ENCODE data around the gene GSDME.

Gene GSDME

DNA sequence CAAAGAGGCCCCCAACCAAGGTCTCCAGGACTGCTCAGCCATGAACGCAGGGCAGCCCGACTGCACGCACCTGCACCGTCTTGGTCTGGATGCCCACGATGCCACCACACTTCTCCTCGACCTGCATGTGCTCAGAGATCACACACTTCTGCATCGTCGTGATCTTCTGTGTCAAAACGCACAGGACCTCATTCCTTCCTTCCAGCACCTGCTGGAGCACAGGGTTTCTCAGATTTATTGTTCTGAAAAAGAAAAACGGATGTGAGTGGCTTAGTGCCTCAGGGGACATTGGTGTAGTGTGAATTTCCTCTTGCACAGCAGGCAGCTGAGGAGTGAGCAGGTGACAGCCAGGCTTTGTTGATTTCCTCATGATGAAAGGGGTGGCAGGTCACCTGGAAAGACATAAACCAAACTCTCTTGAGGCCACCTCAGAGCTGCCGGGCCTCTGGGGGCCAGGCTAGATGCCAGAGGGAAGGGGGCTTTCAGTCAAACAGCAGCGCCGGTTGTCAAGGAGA is 38.2 kb downstream of the GSDME start:
- DNase-seq, result no peak

DNA sequence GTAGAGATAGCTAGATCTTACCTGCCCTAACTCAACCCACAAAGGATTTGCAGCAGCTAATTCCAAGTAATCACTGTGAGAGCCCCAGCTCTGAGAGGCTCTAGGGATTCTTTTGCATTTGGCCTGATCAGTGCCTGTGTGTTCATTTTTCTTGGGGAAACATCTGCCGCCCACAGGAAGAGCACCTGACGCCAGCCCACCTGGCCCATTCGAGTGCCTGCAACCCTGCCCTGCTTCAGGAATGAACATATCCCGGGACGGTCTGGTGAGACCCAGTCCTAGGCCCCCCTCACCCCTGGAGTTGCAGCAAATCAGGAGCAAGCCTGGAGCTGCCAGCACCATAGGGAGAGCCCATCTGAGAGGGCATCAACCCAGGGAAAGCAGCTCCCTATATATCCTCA is 38.8 kb downstream of the GSDME start:
- no peak for DNase-seq

DNA sequence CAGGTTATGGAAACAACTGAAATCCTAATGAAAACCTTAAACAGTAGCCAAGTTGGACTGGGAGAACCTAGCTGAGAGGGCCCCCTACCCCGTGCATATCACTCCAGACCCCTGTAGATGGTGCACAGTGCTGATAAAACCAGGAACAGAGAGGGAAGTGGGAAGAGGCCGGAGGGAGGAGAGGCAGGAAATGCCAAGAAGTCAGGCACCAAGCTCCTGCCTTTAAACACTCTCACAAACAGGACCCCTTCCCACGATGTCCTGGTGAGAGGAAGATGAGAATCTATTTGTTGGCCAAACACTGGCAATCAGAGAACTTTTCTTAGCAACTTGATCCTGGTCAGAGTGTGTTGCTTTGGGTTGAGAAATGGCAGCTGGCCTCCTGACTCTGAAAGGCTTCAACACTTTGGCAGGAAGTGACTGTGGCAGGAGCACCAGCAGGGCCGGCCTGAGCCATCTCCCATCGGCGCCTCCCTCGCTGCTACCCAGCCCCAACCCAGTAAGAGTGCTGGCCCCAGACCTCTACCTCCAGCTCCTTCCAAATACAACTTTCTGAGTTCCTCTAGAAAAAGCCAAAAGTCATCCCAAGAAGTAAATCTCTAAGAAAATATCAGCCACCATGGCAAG is 39.5 kb downstream of the GSDME start:
- no peak for DNase-seq

DNA sequence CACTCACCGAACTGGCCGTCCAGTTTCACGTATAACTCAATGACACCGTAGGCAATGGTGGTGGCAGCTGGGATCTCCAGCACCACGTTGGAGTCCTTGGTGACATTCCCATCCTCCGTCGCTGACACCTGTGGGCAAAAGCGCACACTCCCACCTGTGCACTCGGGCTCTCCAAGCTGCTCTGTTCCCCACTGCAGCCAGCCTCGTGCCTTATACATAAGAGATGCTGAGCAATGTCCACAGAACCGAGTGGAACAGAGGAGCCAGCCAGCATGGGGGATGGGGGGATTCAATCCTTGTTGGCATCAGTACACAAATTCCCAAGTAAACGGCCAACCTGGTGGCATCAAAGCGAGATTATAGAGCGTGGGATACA is 40.0 kb downstream of the GSDME start:
- no peak for DNase-seq

DNA sequence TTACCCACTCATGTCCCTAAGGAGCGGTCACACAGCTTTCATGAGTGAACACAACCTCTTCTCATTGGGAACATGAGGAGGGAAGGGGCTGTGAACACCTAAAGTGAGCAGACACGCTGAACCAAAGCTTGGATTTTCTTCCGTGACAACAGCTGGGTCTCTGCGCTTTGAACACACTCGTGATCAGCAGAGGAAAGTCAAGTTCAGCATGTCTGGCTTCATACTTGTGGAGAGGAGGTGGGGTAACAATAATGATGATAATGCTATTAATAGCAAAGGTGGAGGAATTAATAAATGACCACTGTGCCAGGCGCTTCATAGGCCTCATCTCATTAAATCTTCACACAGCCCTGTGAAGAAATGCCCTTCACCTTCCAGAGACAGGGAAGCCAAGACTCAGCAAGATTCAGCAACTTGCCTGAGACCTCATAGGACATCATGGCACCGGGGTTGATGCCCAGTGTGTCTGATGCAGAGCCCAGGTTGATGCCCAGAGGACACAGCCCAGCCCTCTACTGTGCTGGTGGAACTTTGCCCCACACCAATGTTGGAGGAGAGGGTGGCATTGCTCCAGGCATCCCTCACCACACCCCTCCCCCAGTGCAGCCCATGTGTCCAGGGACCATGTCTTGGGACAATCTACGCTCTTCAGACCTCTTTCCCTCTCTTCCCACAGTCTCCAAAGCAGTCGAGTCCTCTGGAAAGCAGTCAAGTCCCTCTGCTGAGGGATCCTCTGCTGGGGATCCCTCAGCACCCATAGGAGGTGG is 40.6 kb downstream of the GSDME start:
- no peak for DNase-seq

DNA sequence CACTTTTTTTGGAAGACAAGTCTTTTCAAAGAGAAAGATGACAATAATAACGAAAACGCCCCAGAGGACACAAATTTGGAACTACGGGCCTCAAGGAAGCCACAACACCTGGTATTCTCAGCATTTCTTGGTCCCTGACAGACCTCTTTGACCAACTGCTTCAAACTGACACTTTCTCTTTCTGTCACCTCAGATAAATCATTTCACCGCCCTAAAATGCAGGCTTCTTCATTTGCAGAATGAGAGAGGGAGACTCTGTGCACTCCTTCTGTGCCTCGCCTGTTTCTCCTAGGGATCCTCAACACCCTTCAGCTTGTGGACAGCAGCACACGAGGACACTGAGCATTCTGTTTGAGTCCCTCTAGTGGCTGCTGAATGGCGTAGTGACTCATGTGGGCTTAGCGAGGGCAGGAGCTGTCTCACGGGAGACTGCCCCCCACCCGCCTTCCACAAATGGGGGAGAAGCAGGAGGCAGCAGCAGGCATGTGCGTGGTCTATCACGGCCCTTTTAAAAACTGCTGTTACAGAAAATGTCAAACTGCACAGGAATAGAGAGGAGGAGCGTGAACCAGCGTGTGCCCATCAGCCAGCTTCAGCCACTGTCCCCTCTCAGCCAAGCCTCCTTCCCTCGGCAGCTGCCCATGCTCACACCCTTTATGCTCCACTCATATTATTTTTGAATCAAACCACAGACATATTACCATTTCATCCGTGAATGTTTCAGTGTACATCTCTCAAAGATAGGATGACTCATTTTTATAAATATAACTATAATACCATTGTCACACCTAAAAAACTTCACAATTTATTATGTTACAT is 41.4 kb downstream of the GSDME start:
- DNase-seq, result no peak

DNA sequence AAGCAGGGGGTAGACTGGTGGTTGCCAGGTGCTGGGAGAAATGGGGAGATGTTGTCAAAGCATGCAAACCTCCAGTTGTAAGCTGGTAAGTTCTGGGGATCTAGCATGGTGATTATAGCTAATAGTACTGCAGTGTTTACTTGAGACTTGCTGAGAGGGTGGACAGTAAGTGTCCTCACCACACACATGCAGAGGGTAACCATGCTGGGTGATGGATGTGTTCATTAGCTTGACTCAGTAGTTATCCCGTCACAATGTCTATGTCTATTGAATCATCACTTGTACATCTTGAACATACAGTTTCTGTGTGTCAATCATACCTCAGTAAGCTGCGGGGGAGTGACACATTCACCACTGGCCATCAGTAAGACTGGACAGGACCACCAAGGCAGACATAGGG is 42.1 kb downstream of the GSDME start:
- DNase-seq, result no peak

DNA sequence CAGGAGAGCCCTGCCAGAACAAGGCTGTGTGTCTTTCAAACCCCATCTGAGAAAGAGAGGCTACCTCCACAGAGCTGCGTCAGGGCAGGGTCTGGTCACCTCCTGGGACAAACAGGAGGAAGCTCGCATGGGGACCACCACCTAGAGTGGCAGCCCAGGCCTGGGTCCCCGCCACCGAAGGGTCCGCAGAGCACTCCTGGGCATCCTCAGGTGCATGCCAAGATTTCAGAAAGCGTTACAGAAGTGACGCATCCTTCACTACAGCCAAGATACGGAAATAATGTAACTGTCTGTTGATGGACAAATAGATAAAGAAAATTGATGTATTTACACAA is 42.6 kb downstream of the GSDME start:
- DNase-seq, result no peak

DNA sequence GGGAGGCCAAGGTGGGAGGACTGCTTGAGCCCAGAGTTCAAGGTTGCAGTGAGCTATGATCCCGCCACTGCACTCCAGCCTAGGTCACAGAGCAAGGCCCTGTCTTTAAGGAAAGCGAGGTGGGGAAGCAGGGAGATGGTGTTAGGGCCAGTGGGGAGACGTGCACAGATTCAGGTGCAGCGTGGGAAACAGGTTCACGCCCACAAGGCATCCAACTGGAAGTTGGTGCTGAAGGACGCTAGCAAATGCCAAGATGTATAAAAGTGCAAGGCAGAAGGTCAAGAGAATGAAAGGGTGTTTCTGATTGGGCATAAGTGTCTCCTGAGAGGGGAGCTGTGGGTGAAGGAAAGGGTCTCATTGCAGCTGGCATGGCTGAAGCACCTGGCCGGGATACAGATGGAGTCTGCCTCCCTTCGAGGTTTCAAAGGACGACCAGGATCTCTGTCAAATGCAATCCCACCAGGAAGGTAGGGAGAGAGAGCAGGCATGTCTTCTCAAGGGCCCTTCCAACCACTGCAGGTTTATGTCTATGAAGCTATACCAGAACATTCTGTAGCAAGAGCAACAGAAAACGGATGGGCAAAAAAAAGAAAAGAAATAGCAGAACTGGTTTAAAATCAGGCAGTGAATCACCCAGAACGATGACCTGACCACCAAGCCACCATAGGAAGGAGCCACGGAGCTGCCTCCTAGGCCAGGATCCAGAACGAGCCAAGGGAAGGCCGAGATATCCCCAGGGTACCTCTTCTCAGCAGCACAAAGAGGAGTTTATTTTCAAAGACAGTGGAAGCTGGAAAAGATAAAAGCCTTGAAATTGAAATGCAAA is 43.2 kb downstream of the GSDME start:
- no peak for DNase-seq

DNA sequence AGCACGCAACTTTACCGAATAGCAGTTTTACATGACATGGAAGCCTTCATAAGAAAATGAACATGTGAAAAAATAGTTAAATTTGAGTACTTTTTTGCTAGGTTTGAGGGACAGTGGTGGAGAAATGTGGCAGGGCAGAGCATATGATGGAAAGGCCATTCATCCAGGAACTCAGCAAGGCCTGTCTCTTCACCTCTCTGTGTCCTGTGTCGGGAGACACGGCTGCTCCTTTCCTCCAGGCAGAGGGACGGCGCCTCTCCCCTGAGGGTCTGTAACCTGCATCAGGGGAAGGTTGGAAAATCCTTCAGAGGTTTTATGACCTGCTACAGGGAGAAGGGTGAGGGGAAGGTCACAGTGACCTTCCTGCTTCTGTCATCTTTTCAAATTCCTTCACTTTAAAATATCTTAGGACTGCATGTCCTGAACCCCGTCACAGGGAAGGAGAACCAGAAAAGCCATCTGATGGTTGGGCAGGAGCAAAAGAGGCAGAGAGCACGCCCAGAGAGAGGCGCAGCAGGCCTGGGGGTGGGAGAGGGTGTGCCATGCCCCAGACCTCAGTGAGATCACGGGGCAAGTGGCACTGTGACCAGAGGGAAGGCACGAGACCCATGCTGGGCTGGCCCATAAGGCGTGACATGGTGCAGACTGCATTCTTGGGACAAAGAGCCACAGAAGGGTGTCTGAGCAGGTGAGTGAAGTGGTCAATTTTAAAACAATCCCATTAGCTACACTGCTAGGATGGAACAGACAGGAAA is 44.0 kb downstream of the GSDME start:
- DNase-seq, result no peak

DNA sequence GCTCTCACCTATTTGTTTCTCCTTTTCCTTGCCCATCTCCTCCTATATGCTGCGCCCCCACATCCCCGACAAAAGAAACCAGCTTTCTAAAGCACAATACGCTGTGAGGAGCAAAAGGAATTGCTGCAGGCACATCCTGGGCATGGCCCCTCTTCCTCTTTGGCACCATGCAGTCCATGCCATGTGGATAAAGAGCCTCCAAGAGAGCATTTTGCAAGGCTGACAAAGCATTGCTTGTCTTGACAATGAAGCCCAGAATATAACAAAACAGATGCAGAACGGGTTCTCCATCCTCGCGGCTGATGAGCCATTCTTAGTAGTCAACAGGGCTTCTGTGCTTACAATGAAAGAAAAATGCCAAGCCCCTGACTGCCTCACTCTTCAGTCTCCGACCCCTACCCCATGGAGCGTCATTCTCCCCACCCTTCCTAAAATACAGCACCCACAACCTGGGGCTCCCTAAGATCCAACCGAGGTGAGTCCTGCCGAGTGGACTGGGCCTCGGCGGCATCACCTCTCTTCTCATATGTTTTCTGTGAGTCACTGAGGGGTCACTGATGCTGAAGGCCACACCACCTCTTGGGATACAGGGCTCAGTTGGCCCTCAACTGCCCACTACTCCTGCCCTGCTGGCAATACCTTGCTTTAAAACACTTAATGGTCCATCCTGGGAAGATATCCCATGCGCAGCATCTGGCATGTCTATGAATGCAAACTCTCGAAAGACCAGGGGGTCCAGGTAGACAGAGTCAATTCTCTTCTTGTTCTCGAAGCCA is 47.5 kb downstream of the GSDME start:
- no peak for DNase-seq

DNA sequence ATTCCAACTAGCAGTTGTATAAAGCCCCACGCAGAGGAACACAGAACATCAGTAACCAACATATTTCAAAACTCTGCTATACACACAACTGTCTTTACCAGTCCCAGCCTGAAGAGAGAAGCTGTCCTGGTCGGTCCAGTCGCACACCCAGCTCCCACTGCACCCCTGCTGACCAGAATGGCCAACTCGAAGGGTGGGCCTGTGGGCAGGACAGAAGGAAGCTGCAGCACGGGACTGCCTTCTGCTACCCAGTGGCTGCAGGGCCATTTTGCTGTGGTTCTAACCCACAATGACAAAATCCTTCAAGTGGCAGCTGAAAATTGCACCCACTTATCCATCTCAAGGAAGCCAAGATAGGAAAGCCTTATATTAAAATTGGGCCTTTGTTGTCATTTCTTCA is 48.2 kb downstream of the GSDME start:
- no peak for DNase-seq

DNA sequence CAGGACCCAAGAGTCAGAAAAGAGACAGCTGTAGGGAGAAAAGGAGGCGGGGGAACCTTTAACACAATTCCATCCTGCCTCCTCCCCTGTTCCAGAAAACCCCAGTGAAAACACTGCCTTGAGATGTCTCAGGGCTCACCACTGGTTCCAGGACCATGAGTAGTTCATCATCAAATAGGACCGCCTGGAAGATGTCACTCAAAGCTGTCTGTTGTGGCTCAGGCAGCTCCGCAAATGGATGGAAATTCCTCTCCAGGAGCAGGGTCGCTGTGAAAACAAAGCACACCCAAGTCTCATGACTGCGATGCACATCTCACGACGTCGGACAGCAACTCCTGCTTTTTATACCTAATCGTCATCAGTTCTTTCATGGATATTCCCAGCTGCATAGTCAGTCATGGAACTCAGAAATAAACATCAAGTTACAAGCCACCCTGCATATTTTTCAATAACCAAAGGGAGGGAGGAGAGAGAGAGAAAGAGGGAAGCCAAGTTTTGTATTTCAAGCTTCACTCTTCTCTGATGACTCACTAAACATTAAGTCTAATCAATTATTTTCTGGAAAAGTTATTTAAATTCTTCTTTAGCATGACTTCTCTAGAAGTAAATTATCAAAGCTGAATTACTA is 49.2 kb downstream of the GSDME start:
- no peak for DNase-seq

DNA sequence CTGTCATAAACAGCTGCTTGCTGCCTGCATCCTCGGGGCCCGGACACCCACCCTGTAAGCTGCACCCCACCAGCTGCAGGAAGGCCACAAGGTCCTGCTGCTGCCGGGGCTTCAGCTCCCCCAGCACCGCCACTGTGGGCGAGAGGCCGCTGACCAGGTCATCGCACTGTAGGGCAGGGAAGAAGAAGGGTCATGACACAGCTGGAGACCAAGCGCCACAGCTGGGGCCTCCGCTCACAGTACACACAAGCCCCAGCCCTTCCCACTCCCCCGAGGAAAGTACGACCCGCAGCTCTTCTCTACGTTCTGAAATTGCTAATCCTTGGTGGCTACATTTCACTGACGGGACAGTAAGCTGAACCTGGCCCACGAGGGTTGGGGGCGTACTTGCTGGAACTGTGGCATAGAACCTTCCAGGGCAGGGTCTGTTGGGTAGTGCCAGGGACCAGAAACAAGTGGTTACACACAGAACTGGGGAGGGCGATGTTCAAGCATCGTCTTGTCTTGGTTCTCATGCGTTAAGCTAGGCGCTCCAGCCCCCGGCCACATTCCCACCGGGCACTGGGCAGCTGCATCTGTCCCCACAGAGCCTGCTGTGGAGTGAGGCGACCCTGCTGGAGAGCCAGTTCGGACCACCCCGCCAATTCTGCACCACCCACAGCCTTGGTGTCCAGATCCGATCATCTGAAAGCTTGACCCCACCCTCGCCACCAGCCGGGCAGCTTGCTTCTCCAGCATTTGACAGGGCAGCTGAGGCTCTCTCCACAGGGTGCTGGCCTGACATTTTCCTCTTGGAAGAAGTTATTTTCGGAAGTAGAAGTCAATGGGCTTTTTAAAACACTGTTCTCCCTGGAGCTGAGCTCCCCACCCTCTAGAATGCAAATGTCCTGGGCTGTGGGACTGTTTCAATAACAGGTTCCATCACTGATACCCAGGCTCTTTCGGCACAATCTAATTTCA is 50.8 kb downstream of the GSDME start:
- no peak for DNase-seq

DNA sequence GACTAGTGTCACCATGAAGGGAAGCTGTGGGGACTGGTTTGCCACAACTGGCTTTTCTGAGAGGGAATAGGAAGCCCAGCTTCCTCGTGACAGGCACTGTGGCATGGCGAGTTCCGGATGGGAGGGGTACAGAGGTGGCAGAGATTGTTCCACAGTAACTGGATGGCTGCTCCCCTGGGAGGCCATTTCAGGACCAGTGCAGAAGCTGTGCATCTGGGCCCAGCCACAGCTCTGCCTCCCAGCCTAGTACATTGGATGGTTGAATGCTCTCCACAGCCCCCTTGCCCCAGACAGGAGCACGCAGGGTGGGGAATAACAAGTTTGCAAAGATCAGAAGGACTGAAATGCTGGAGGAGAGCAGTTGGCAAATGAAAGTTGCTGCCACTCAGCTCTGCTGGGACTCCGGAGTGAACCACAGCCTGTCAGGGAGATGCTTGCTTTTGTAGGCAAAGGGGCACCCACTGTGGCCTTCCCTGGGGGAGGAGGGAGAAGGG is 51.8 kb downstream of the GSDME start:
- no peak for DNase-seq

DNA sequence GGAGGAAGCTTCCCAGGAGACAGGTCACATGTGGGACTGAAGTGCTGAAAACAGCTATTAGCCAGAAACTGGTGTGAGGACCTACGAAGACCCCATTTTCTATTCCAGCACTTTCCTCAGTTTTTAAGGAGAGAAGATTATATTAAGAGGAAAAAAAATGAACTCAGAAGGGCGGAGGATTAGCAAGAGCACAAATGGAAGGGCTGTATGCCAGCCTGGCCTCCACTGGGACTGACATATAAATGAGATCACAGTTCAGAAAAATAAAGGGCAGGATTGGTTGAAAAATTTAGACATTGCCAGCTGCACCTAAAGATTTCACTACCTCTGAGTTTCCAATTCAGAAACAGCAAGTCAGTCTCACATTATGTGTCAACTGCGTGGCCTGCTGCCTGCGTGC is 53.0 kb downstream of the GSDME start:
- DNase-seq, result no peak

DNA sequence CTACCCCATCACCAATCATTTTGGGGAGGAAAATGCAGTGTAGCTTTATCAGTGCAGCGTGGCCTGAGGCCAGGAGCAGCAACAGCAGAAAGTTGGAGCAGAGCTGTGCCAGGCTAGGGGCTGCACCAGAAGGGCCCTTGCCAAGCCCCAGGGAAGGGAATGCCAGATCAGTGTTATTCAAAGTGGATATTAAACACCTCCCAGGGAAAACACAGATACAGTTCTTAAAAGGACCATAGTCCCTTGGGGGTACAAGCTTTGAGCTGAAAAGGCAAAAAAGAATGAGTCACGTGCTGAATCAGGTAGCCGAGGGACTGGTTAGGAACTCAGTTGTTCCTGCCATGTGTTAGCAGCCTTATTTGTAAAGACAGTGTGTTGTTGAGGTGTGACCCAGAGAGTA is 54.0 kb downstream of the GSDME start:
- DNase-seq, result no peak

DNA sequence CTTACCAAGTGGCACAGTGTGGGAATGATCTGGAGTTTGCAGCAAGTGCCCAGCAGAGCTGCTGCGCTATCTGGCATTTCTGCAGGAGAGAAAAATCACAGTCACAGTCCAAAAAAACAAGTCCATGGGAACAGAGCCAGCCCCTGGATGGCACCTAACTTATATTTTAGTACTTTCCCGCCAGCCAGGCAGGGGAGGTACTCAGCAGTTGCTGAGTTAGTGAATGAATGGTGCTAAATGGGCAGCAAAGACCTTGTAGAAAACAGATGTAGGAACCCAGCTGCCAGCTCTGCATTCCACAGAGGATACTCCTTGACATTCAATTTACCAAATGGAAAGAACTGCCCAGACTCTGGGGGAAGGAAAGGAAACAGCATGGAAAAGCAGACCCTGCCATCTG is 54.5 kb downstream of the GSDME start:
- DNase-seq, result no peak
